Omental fat pad (tissue), 4 donors: ENCODE data around the gene CLCN2. TPM values are rescaled to one million over a fixed set of nuclear protein-coding genes. Genes with fewer than 3 reads are reported as not detected.
A peak's percentile ranks its signal among the peaks of the same experiment; 100 is the strongest.

Source experiments
- ATAC-seq: fragments of 150-250 bp; one replicate; pipeline ENCODE4 v1.9.1; 2016; ENCODE audit warnings: mild to moderate bottlenecking, moderate library complexity; ENCODE audit not compliant: low FRiP score
- DNase-seq: peaks from one replicate; pipeline ENCODE4 v3.0.0-alpha.2; 2019; ENCODE audit warnings: low spot score
- CTCF ChIP-seq, 3 donors: fragments of 450-650 bp; IDR thresholded peaks; one replicate each; pipeline ENCODE4 v1.5.1; 2016 to 2017; ENCODE audit warnings: antibody characterized with exemption in 3 of 3, mild to moderate bottlenecking in 3 of 3, moderate library complexity in 2 of 3
- total RNA-seq, 4 donors: library from RNA; depleted of rRNA; stranded (reverse); fragments of >200 nt; gene quantifications; one replicate each; pipeline ENCODE4 v1.1.0, GENCODE V29; 2016

Gene CLCN2
- total RNA-seq, 4 donors from 2014 or later: 2.1 to 8.4 (median 3.8) TPM

GRCh38 chr3:184375747-184376461, 14.5 kb upstream of the CLCN2 start:
- ATAC-seq (no peak), DNase-seq (no peak)
- TF ChIP-seq CTCF (IDR thresholded peaks at IDR 0.05): no peak

GRCh38 chr3:184373422-184373821, 12.0 kb upstream of the CLCN2 start:
- ATAC-seq (peak; percentile 79), DNase-seq (no peak)
- TF ChIP-seq CTCF (IDR thresholded peaks at IDR 0.05): no peak

DNA sequence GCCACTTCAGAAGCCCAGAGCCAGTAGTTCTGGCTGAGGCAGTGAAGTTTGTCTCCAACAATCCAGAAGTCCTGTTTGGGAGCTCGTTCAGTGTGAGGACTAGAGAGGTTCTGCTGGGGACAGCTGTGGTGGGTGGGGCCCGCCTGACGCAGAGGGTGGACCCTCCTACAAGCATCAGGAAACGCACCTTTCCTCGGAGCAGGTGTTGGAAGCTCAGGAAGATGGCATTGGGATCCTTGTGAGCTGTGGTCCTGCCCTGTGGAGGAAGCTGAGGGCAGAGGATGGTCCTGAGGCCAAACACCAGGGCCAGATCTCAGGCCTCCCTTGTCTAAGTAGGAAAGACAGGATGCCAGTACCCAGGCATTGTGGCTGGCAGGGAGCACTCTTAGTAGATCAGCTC, 11.5 kb upstream of the CLCN2 start:
- no peak for DNase-seq
- no peak for ATAC-seq

GRCh38 chr3:184372296-184372821, 11.0 kb upstream of the CLCN2 start:
- no peak for DNase-seq
- ATAC-seq: no peak

More for the DNA sequence above, 11.5 kb upstream of the CLCN2 start:
- TF ChIP-seq CTCF (IDR thresholded peaks at IDR 0.05): no peak

DNA sequence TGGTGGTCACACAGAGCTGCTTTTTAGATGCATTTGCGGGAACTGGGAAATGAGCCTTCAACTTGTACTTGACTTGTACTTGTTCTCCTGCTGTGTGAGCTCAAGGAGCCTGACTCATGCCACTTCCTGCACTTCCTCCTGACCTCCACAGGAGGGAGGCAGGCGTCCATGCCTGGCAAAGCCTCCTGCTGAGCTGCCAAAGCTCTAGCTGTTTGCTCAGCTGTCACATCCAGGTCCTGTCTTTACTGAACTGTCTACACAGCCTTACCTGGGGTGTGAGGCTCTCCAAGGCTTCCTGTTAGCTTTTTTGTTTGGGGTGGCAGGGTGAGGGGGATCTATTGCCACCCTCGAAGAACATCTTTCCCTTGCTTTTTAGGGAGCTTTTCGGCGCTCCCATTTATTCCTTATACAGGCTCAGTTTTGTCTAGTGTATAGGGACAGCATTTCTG, 10.2 kb upstream of the CLCN2 start:
- DNase-seq (no peak), ATAC-seq (peak; percentile 76)
- TF ChIP-seq CTCF (IDR thresholded peaks at IDR 0.05): peak in 2 of 3 donors; percentile 59 to 75

More at GRCh38 chr3:184372296-184372821, 11.0 kb upstream of the CLCN2 start:
- TF ChIP-seq CTCF (IDR thresholded peaks at IDR 0.05): no peak

- ATAC-seq (peak; percentile 63), DNase-seq (no peak)
- TF ChIP-seq CTCF (IDR thresholded peaks at IDR 0.05): no peak
Measured at GRCh38 chr3:184368586-184369183, 7.3 kb upstream of the CLCN2 start.
